GM19372 (cell line): ENCODE results near the gene HELZ2.

Source experiments
- ATAC-seq: cut with Tn5 transposase; IDR thresholded peaks from one replicate; pipeline ENCODE4 v1.9.1; 2021; ENCODE audit warnings: mild to moderate bottlenecking, low read depth, moderate library complexity; ENCODE audit not compliant: unreplicated experiment

Gene HELZ2

GRCh38 chr20:63598479-63599395 is 24.7 kb upstream of the HELZ2 start:
- no peak for ATAC-seq

GRCh38 chr20:63597651-63598478 is 23.8 kb upstream of the HELZ2 start:
- ATAC-seq = no peak

GRCh38 chr20:63596423-63596822 is 22.4 kb upstream of the HELZ2 start:
- no peak for ATAC-seq

GRCh38 chr20:63595416-63596127 is 21.5 kb upstream of the HELZ2 start:
- ATAC-seq = no peak

GRCh38 chr20:63594043-63594561 is 20.1 kb upstream of the HELZ2 start:
- no peak for ATAC-seq

- no peak for ATAC-seq
These were observed 18.6 kb upstream of the HELZ2 start for GRCh38 chr20:63592661-63593060.

- no peak for ATAC-seq
These were observed 17.8 kb upstream of the HELZ2 start for GRCh38 chr20:63591786-63592355.

- no peak for ATAC-seq
These were observed 17.1 kb upstream of the HELZ2 start for GRCh38 chr20:63591147-63591533.

GRCh38 chr20:63590218-63591146 is 16.4 kb upstream of the HELZ2 start:
- ATAC-seq = no peak

- ATAC-seq = no peak
These were observed 15.5 kb upstream of the HELZ2 start for GRCh38 chr20:63589261-63590217.

- ATAC-seq = no peak
These were observed 14.6 kb upstream of the HELZ2 start for GRCh38 chr20:63588641-63589041.

- no peak for ATAC-seq
These were observed 13.9 kb upstream of the HELZ2 start for GRCh38 chr20:63587776-63588591.

- no peak for ATAC-seq
These were observed 13.2 kb upstream of the HELZ2 start for GRCh38 chr20:63587256-63587655.

GRCh38 chr20:63586797-63587196 is 12.8 kb upstream of the HELZ2 start:
- ATAC-seq = no peak

- ATAC-seq = no peak
These were observed 11.9 kb upstream of the HELZ2 start for GRCh38 chr20:63585616-63586565.

- ATAC-seq = no peak
These were observed 8.5 kb upstream of the HELZ2 start for GRCh38 chr20:63582382-63583063.
